Parathyroid adenoma (tissue), 2 donors: ENCODE results near the gene OSCP1.

Experiments
- H2AFZ ChIP-seq: fragments of 300-600 bp; sonication (generic); one replicate; pipeline ENCODE4 v1.7.0; 2017; ENCODE audit warnings: antibody characterized with exemption, mild to moderate bottlenecking
- H3K27ac ChIP-seq: fragments of 300-600 bp; sonication (generic); one replicate; pipeline ENCODE4 v1.7.0; 2017
- H3K27me3 ChIP-seq: fragments of 300-600 bp; sonication (generic); one replicate; pipeline ENCODE4 v1.7.0; 2017; ENCODE audit warnings: low read length; ENCODE audit not compliant: control insufficient read depth, insufficient read depth
- H3K36me3 ChIP-seq: fragments of 300-600 bp; sonication (generic); one replicate; pipeline ENCODE4 v1.7.0; 2017; ENCODE audit warnings: low read length; ENCODE audit not compliant: control insufficient read depth, insufficient read depth
- H3K4me1 ChIP-seq: fragments of 300-600 bp; sonication (generic); one replicate; pipeline ENCODE4 v1.7.0; 2017; ENCODE audit warnings: control low read depth
- H3K4me2 ChIP-seq: fragments of 300-600 bp; sonication (generic); one replicate; pipeline ENCODE4 v1.7.0; 2017; ENCODE audit warnings: low read length
- H3K4me3 ChIP-seq: fragments of 300-600 bp; sonication (generic); one replicate; pipeline ENCODE4 v1.7.0; 2017; ENCODE audit warnings: low read depth, low read length
- H3K79me2 ChIP-seq: fragments of 300-600 bp; sonication (generic); one replicate; pipeline ENCODE4 v1.7.0; 2017; ENCODE audit warnings: control low read depth
- H3K9ac ChIP-seq: fragments of 300-600 bp; sonication (generic); one replicate; pipeline ENCODE4 v1.7.0; 2017; ENCODE audit warnings: mild to moderate bottlenecking
- H3K9me3 ChIP-seq: fragments of 300-600 bp; sonication (generic); one replicate; pipeline ENCODE4 v1.7.0; 2017; ENCODE audit warnings: low read length; ENCODE audit not compliant: control insufficient read depth
- CTCF ChIP-seq: fragments of 300-600 bp; sonication (generic); IDR thresholded peaks from one replicate; pipeline ENCODE4 v1.7.0; 2017; ENCODE audit warnings: antibody characterized with exemption, mild to moderate bottlenecking
- donor health status: primary hyperparathyroidism.

The OSCP1 gene

GRCh38 chr1:36397083-36397377 is 53.2 kb downstream of the OSCP1 start:
- Histone ChIP-seq H3K27me3 (no peaks in the 10 kb centered on the region), H3K27ac (peak overlapping the region; percentile 76), H3K4me2 (peak overlapping the region; percentile 93), H3K79me2 (peaks cover 6% of the 10 kb centered on the region), H3K36me3 (no peaks in the 10 kb centered on the region), H3K9me3 (no peaks in the 10 kb centered on the region), H3K9ac (peak overlapping the region; percentile 35), H3K4me3 (peak overlapping the region; percentile 87), H2AFZ (peak overlapping the region; percentile 91), H3K4me1 (no peaks in the 10 kb centered on the region)
- TF ChIP-seq CTCF = no peak

- H3K9ac ChIP-seq = no peak overlapping the region
- H3K4me3 ChIP-seq = no peak overlapping the region
- H3K4me2 ChIP-seq = no peak overlapping the region
- no peaks in the 10 kb centered on the region for H3K9me3 ChIP-seq
- no peaks in the 10 kb centered on the region for H3K4me1 ChIP-seq
- no peak overlapping the region for H2AFZ ChIP-seq
- peaks cover 6% of the 10 kb centered on the region for H3K79me2 ChIP-seq
- H3K27ac ChIP-seq = no peak overlapping the region
- no peak for TF ChIP-seq CTCF
- H3K27me3 ChIP-seq = no peaks in the 10 kb centered on the region
- no peaks in the 10 kb centered on the region for H3K36me3 ChIP-seq
These were observed 53.9 kb downstream of the OSCP1 start for GRCh38 chr1:36396359-36396758.

DNA sequence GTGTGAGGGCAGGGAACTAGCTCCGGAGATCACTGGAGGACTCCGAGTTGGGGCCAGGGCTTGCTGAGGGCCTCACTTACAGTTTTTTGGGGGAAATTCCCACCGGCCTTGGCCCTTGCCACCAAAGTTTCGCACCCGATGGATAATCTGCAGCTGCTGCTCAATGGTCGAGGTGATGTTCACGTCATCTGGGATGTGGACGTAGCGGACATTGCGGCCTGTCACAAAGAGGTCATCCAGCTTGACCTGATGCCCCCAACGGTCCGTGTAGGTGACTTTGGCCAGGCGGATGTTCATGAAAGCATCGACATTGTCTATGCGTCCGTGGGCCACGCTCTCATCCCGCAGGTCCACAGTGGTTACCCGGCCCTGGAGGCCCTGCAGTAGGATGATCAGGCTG is 56.6 kb downstream of the OSCP1 start:
- peaks cover 6% of the 10 kb centered on the region for H3K79me2 ChIP-seq
- H3K4me1 ChIP-seq = no peaks in the 10 kb centered on the region
- no peak overlapping the region for H3K4me2 ChIP-seq
- H2AFZ ChIP-seq = no peak overlapping the region
- H3K9ac ChIP-seq = no peak overlapping the region
- no peak overlapping the region for H3K27ac ChIP-seq
- no peak for TF ChIP-seq CTCF
- no peaks in the 10 kb centered on the region for H3K36me3 ChIP-seq
- no peaks in the 10 kb centered on the region for H3K9me3 ChIP-seq
- no peaks in the 10 kb centered on the region for H3K27me3 ChIP-seq
- H3K4me3 ChIP-seq = no peak overlapping the region

GRCh38 chr1:36392836-36393235 is 57.4 kb downstream of the OSCP1 start:
- TF ChIP-seq CTCF = no peak
- Histone ChIP-seq H3K4me1 (peaks cover under 1% of the 10 kb centered on the region), H3K79me2 (peaks cover 6% of the 10 kb centered on the region), H3K36me3 (no peaks in the 10 kb centered on the region), H3K4me2 (no peak overlapping the region), H3K4me3 (no peak overlapping the region), H3K9me3 (no peaks in the 10 kb centered on the region), H3K27ac (no peak overlapping the region), H3K27me3 (no peaks in the 10 kb centered on the region), H2AFZ (no peak overlapping the region), H3K9ac (no peak overlapping the region)

- TF ChIP-seq CTCF = no peak
- H3K9ac ChIP-seq = no peak overlapping the region
- no peak overlapping the region for H3K27ac ChIP-seq
- no peak overlapping the region for H3K4me2 ChIP-seq
- H3K4me3 ChIP-seq = no peak overlapping the region
- H2AFZ ChIP-seq = no peak overlapping the region
- no peaks in the 10 kb centered on the region for H3K27me3 ChIP-seq
- no peaks in the 10 kb centered on the region for H3K79me2 ChIP-seq
- H3K36me3 ChIP-seq = no peaks in the 10 kb centered on the region
- no peaks in the 10 kb centered on the region for H3K9me3 ChIP-seq
- peaks cover 14% of the 10 kb centered on the region for H3K4me1 ChIP-seq
These were observed 59.0 kb downstream of the OSCP1 start for GRCh38 chr1:36391271-36391670.
